ENCODE data around the gene SRMS. TPM values are rescaled to one million over a fixed set of nuclear protein-coding genes. Genes with fewer than 3 reads are reported as not detected.

SRMS gene
- total and polyA plus RNA-seq, 2 of the 13 experiments (the other 11 are each of a cell fraction or from before 2014, with no cell fraction given) = not detected

- TF ChIP-seq ZNF773 (CRISPR knock-in tag; IDR thresholded peaks at IDR 0.05; ENCODE audit: borderline replicate concordance) (no peak), ZNF687 (CRISPR knock-in tag; IDR thresholded peaks at IDR 0.05) (peak; percentile 82), WIZ (CRISPR knock-in tag; IDR thresholded peaks at IDR 0.05) (no peak; the same call in 1 of the 2 replicates), MLLT10 (CRISPR knock-in tag; IDR thresholded peaks at IDR 0.05) (no peak), CBX2 (IDR thresholded peaks at IDR 0.05; ENCODE audit: low read depth, low read length) (no peak), CBX2 (CRISPR knock-in tag; IDR thresholded peaks at IDR 0.05; ENCODE audit: low read depth) (peak; percentile 26; the same call in 1 of the 2 replicates), ZNF83 (CRISPR knock-in tag; IDR thresholded peaks at IDR 0.05; ENCODE audit: borderline replicate concordance) (no peak), ZBTB14 (CRISPR knock-in tag; IDR thresholded peaks at IDR 0.05) (no peak), ZBTB26 (CRISPR knock-in tag; IDR thresholded peaks at IDR 0.05; ENCODE audit: borderline replicate concordance) (peak; percentile 19; the same call in 1 of the 2 replicates), ATF4 (CRISPR knock-in tag; IDR thresholded peaks at IDR 0.05) (peak in 1 of 2 experiments; percentile 92; a peak in 2 of 4 replicates), SATB2 (CRISPR knock-in tag; IDR thresholded peaks at IDR 0.05) (no peak; the same call in 1 of the 2 replicates), ZFP82 (CRISPR knock-in tag; IDR thresholded peaks at IDR 0.05; ENCODE audit: borderline replicate concordance) (no peak), BCL6 (CRISPR knock-in tag; IDR thresholded peaks at IDR 0.05) (peak; percentile 31; the same call in 1 of the 2 replicates), RFX5 (IDR thresholded peaks at IDR 0.05; ENCODE audit: low read depth, low read length) (no peak), ZNF766 (CRISPR knock-in tag; IDR thresholded peaks at IDR 0.05; ENCODE audit: borderline replicate concordance) (no peak), ZNF549 (CRISPR knock-in tag; IDR thresholded peaks at IDR 0.05) (no peak), KDM2A (CRISPR knock-in tag; IDR thresholded peaks at IDR 0.05; ENCODE audit: borderline replicate concordance, low read depth) (peak; percentile 48; the same call in 1 of the 2 replicates), MYC (CRISPR knock-in tag; IDR thresholded peaks at IDR 0.05; ENCODE audit: borderline replicate concordance) (peak; percentile 55; the same call in 1 of the 2 replicates), HNRNPUL1 (IDR thresholded peaks at IDR 0.05; ENCODE audit: low read depth, low read length) (no peak), ZMYM4 (CRISPR knock-in tag; IDR thresholded peaks at IDR 0.05) (peak; percentile 38; the same call in 1 of the 2 replicates), SMARCC2 (IDR thresholded peaks at IDR 0.05) (no peak), ZNF792 (CRISPR knock-in tag; IDR thresholded peaks at IDR 0.05) (no peak), SPEN (CRISPR knock-in tag; IDR thresholded peaks at IDR 0.05; ENCODE audit: low read depth) (0 out of 2 replicates have a peak, but pooled peaks have one; percentile 43)
These were observed 27.5 kb upstream of the SRMS start (continued) for GRCh38 chr20:63574829-63575743.
